Activated T-helper 1 cell treated with anti-CD3 and anti-CD28 coated beads, Interleukin-12 subunit alpha, Interleukin-12 subunit beta, Interleukin-2, Interleukin-4 antibody, amounts not matched to agents 30 ng/mL and 10 ng/mL and 1 ng/mL, durations not matched to agents 14 hours and 24 hours and 36 hours (primary cell): ENCODE results near the gene TMEM117. TPM values are rescaled to one million over a fixed set of nuclear protein-coding genes. Genes with fewer than 3 reads are reported as not detected.
"Not testable (repeated sequence)": the region's sequence is repeated elsewhere in the genome, so short reads cannot be mapped to it uniquely, and the experiment has no call there.

Source experiments
- DNase-seq: peaks from one replicate; pipeline ENCODE4 v3.0.0; 2021; ENCODE audit warnings: low spot score
- H3K27ac Mint-ChIP-seq: one replicate; pipeline ENCODE4 v1.8.0; 2021; ENCODE audit warnings: mild to moderate bottlenecking, mixed read lengths
- H3K27me3 Mint-ChIP-seq: one replicate; pipeline ENCODE4 v1.8.0; 2022; ENCODE audit warnings: mild to moderate bottlenecking, moderate library complexity, mixed read lengths; ENCODE audit not compliant: insufficient read depth
- H3K36me3 Mint-ChIP-seq: one replicate; pipeline ENCODE4 v1.8.0; 2021; ENCODE audit warnings: low read depth, mixed read lengths
- H3K4me1 Mint-ChIP-seq: one replicate; pipeline ENCODE4 v1.8.0; 2021; ENCODE audit warnings: low read depth, mixed read lengths
- H3K4me3 Mint-ChIP-seq: one replicate; pipeline ENCODE4 v1.8.0; 2021; ENCODE audit warnings: mild to moderate bottlenecking, moderate library complexity, mixed read lengths
- H3K9me3 Mint-ChIP-seq: one replicate; pipeline ENCODE4 v1.8.0; 2021; ENCODE audit warnings: mixed read lengths
- intact Hi-C: fragments of 100-400 bp; cut with micrococcal nuclease; formaldehyde crosslinking; loops from one replicate; pipeline ENCODE4 v1.15.1; 2024
- total RNA-seq: library from RNA; stranded (reverse); gene quantifications from 2 replicates; pipeline ENCODE4 v1.2.3, GENCODE V29; 2022

TMEM117 gene
- total RNA-seq, 1 donor from 2014 or later = 2.2 TPM

GRCh38 chr12:43815416-43815815, 20.5 kb upstream of the TMEM117 start:
- H3K4me1 Mint-ChIP-seq = no peaks in the 10 kb centered on the region
- intact Hi-C loops = no loop called here
- H3K4me3 Mint-ChIP-seq = no peak overlapping the region
- H3K27me3 Mint-ChIP-seq = peaks cover 26% of the 10 kb centered on the region
- no peaks in the 10 kb centered on the region for H3K36me3 Mint-ChIP-seq
- no peak for DNase-seq
- H3K27ac Mint-ChIP-seq = no peak overlapping the region
- no peaks in the 10 kb centered on the region for H3K9me3 Mint-ChIP-seq

- Mint-ChIP-seq H3K27ac (no peak overlapping the region), H3K27me3 (peaks cover 24% of the 10 kb centered on the region), H3K4me3 (no peak overlapping the region), H3K36me3 (no peaks in the 10 kb centered on the region), H3K4me1 (no peaks in the 10 kb centered on the region), H3K9me3 (no peaks in the 10 kb centered on the region)
- intact Hi-C loops = no loop called here
- DNase-seq = no peak
Observed at GRCh38 chr12:43816168-43816567, 19.7 kb upstream of the TMEM117 start.

GRCh38 chr12:43824207-43824775, 11.6 kb upstream of the TMEM117 start:
- Mint-ChIP-seq H3K27me3 (peaks cover 7% of the 10 kb centered on the region), H3K27ac (no peak overlapping the region)

GRCh38 chr12:43826681-43827080, 9.2 kb upstream of the TMEM117 start:
- H3K27me3 Mint-ChIP-seq = peaks cover 14% of the 10 kb centered on the region
- H3K36me3 Mint-ChIP-seq = no peaks in the 10 kb centered on the region
- H3K9me3 Mint-ChIP-seq = no peaks in the 10 kb centered on the region
- no peak for DNase-seq
- H3K4me1 Mint-ChIP-seq = peaks cover 5% of the 10 kb centered on the region
- intact Hi-C loops = no loop called here
- no peak overlapping the region for H3K27ac Mint-ChIP-seq
- no peak overlapping the region for H3K4me3 Mint-ChIP-seq

More at GRCh38 chr12:43824207-43824775, 11.6 kb upstream of the TMEM117 start:
- H3K36me3 Mint-ChIP-seq = no peaks in the 10 kb centered on the region
- H3K9me3 Mint-ChIP-seq = no peaks in the 10 kb centered on the region
- H3K4me1 Mint-ChIP-seq = peaks cover 4% of the 10 kb centered on the region
- DNase-seq = no peak
- H3K4me3 Mint-ChIP-seq = no peak overlapping the region
- intact Hi-C loops = no loop called here

GRCh38 chr12:43827093-43827492, 8.8 kb upstream of the TMEM117 start:
- no peak for DNase-seq
- no peak overlapping the region for H3K4me3 Mint-ChIP-seq
- H3K27ac Mint-ChIP-seq = no peak overlapping the region
- H3K4me1 Mint-ChIP-seq = peaks cover 9% of the 10 kb centered on the region
- no peaks in the 10 kb centered on the region for H3K36me3 Mint-ChIP-seq
- H3K27me3 Mint-ChIP-seq = peaks cover 14% of the 10 kb centered on the region
- intact Hi-C loops = no loop called here
- H3K9me3 Mint-ChIP-seq = no peaks in the 10 kb centered on the region

GRCh38 chr12:43832463-43833168, 3.3 kb upstream of the TMEM117 start:
- Mint-ChIP-seq H3K4me3 (no peak overlapping the region), H3K9me3 (no peaks in the 10 kb centered on the region), H3K27me3 (peaks cover 23% of the 10 kb centered on the region), H3K27ac (no peak overlapping the region), H3K4me1 (peaks cover 31% of the 10 kb centered on the region), H3K36me3 (no peaks in the 10 kb centered on the region)
- intact Hi-C loops = loop anchor here (1.0 kb wide), 1 partner anchor 26 kb away; the partner anchor contains the start of gene TWF1
- no peak for DNase-seq

GRCh38 chr12:43835264-43835655, 621 bp upstream of the TMEM117 start:
- H3K9me3 Mint-ChIP-seq = no peaks in the 10 kb centered on the region
- intact Hi-C loops = loop anchor here (5.0 kb wide), 1 partner anchor 47 kb away; no protein-coding TSS in a partner anchor
- DNase-seq = no peak

GRCh38 chr12:43836475-43836989, 651 bp downstream of the TMEM117 start:
- Mint-ChIP-seq H3K9me3 (no peaks in the 10 kb centered on the region), H3K27ac (peak overlapping the region; percentile 25), H3K4me3 (peak overlapping the region; percentile 68), H3K4me1 (peaks cover 37% of the 10 kb centered on the region), H3K36me3 (peaks cover 5% of the 10 kb centered on the region), H3K27me3 (peaks cover 18% of the 10 kb centered on the region)
- intact Hi-C loops = loop anchor here (1.0 to 5.0 kb wide), 3 partner anchors 30 to 78 kb away; partner anchors contain the start of genes IRAK4, PUS7L and TWF1
- no peak for DNase-seq

More at GRCh38 chr12:43835264-43835655, 621 bp upstream of the TMEM117 start:
- Mint-ChIP-seq H3K4me1 (peaks cover 37% of the 10 kb centered on the region), H3K4me3 (peak overlapping the region; percentile 78), H3K27me3 (peaks cover 22% of the 10 kb centered on the region), H3K36me3 (peaks cover 5% of the 10 kb centered on the region), H3K27ac (peak overlapping the region; percentile 64)

GRCh38 chr12:43840338-43840737, 4.5 kb downstream of the TMEM117 start:
- Mint-ChIP-seq H3K36me3 (peaks cover 5% of the 10 kb centered on the region), H3K4me3 (no peak overlapping the region), H3K27me3 (peaks cover 11% of the 10 kb centered on the region), H3K4me1 (peaks cover 16% of the 10 kb centered on the region), H3K9me3 (no peaks in the 10 kb centered on the region), H3K27ac (no peak overlapping the region)
- intact Hi-C loops = no loop called here
- no peak for DNase-seq

GRCh38 chr12:43841253-43841652, 5.4 kb downstream of the TMEM117 start:
- Mint-ChIP-seq H3K27me3 (peaks cover 11% of the 10 kb centered on the region), H3K36me3 (peaks cover 5% of the 10 kb centered on the region), H3K4me3 (no peak overlapping the region), H3K4me1 (peaks cover 14% of the 10 kb centered on the region), H3K9me3 (no peaks in the 10 kb centered on the region), H3K27ac (no peak overlapping the region)
- DNase-seq = no peak
- intact Hi-C loops = no loop called here

- intact Hi-C loops = no loop called here
- Mint-ChIP-seq H3K27ac (no peak overlapping the region), H3K4me1 (peaks cover 10% of the 10 kb centered on the region), H3K27me3 (peaks cover 8% of the 10 kb centered on the region), H3K4me3 (no peak overlapping the region), H3K36me3 (peaks cover 5% of the 10 kb centered on the region), H3K9me3 (no peaks in the 10 kb centered on the region)
- no peak for DNase-seq
Observed at GRCh38 chr12:43842259-43842658, 6.4 kb downstream of the TMEM117 start.

GRCh38 chr12:43847425-43848225, 11.7 kb downstream of the TMEM117 start:
- H3K27me3 Mint-ChIP-seq, H3K36me3 Mint-ChIP-seq, DNase-seq, H3K9me3 Mint-ChIP-seq, H3K27ac Mint-ChIP-seq, intact Hi-C loops, H3K4me1 Mint-ChIP-seq, H3K4me3 Mint-ChIP-seq: not testable (repeated sequence)

GRCh38 chr12:43848226-43848507, 12.3 kb downstream of the TMEM117 start:
- Mint-ChIP-seq H3K9me3 (no peaks in the 10 kb centered on the region), H3K27ac (no peak overlapping the region), H3K36me3 (no peaks in the 10 kb centered on the region), H3K27me3 (peaks cover 2% of the 10 kb centered on the region), H3K4me1 (peaks cover 4% of the 10 kb centered on the region), H3K4me3 (no peak overlapping the region)
- no peak for DNase-seq
- intact Hi-C loops = no loop called here
